Measurements from ENCODE around the gene TWSG1. TPM values are rescaled to one million over a fixed set of nuclear protein-coding genes. Genes with fewer than 3 reads are reported as not detected.

The TWSG1 gene
- polyA plus RNA-seq, 3 donors = 1.6 to 5.5 (median 3.9) TPM

- no peaks in the 10 kb centered on the region for H3K79me2 ChIP-seq (ENCODE audit: insufficient read depth, low read length)
- no peak overlapping the region for H3K4me3 Mint-ChIP-seq
- H3K36me3 ChIP-seq (replicated peaks in 1 of 2; ENCODE audit: control insufficient read depth in 1 of 2, insufficient read depth in 2 of 2, low read length in 2 of 2) = peaks cover 5 to 21% of the 10 kb centered on the region in 2 donors
- no peaks in the 10 kb centered on the region for H3K27me3 ChIP-seq (ENCODE audit: control insufficient read depth in 2 of 2, insufficient read depth in 2 of 2, low read length in 2 of 2)
- DNase-seq = no peak
- H3K4me2 ChIP-seq (replicated peaks; ENCODE audit: extremely low read depth, low read length, poor library complexity, severe bottlenecking) = no peak overlapping the region
- H3K9me3 ChIP-seq (replicated peaks in 1 of 2; ENCODE audit: control insufficient read depth in 1 of 2, insufficient read depth in 1 of 2, low read length in 2 of 2) = peaks cover 3 to 10% of the 10 kb centered on the region in 2 donors
- H3K27ac Mint-ChIP-seq = no peak overlapping the region
- peaks cover 9 to 19% of the 10 kb centered on the region in 2 donors for H3K36me3 Mint-ChIP-seq
- no peak overlapping the region for H3K4me3 ChIP-seq (replicated peaks in 1 of 3; ENCODE audit: low read depth in 2 of 3, low read length in 3 of 3)
- no peak overlapping the region for H3K9ac ChIP-seq (ENCODE audit: insufficient read depth, low read length, poor library complexity, severe bottlenecking)
- H3K27ac ChIP-seq (ENCODE audit: low read depth in 1 of 2, low read length in 2 of 2) = no peak overlapping the region
- no peak overlapping the region for H2AFZ ChIP-seq (ENCODE audit: insufficient read depth, low read depth, low read length, poor library complexity, severe bottlenecking)
- H4K20me1 ChIP-seq (ENCODE audit: insufficient read depth, low read length) = no peaks in the 10 kb centered on the region
- no peak for TF ChIP-seq CTCF (IDR thresholded peaks at IDR 0.05)
- H3K27me3 Mint-ChIP-seq (ENCODE audit: low read depth in 3 of 3) = no peaks in the 10 kb centered on the region
- peaks cover 3 to 20% (median 18%) of the 10 kb centered on the region in 7 donors for H3K9me3 Mint-ChIP-seq
- WGBS (ENCODE audit: insufficient coverage) = no CpG with 5 or more reads among the region's 7 CpGs
- no peaks in the 10 kb centered on the region for H3K4me1 Mint-ChIP-seq
- no peaks in the 10 kb centered on the region for H3K4me1 ChIP-seq (ENCODE audit: control insufficient read depth in 1 of 2, insufficient read depth in 2 of 2, low read length in 2 of 2)
- intact Hi-C loops (cut with micrococcal nuclease) = no loop called here
These were observed 47.5 kb upstream of the TWSG1 start for GRCh38 chr18:9287036-9287435.

- H3K27me3 Mint-ChIP-seq (ENCODE audit: low read depth in 3 of 3) = no peaks in the 10 kb centered on the region
- no peak overlapping the region for H3K27ac Mint-ChIP-seq
- no peaks in the 10 kb centered on the region for H3K36me3 ChIP-seq (replicated peaks in 1 of 2; ENCODE audit: control insufficient read depth in 1 of 2, insufficient read depth in 2 of 2, low read length in 2 of 2)
- H3K4me1 ChIP-seq (ENCODE audit: control insufficient read depth in 1 of 2, insufficient read depth in 2 of 2, low read length in 2 of 2) = no peaks in the 10 kb centered on the region
- H3K9me3 ChIP-seq (replicated peaks in 1 of 2; ENCODE audit: control insufficient read depth in 1 of 2, insufficient read depth in 1 of 2, low read length in 2 of 2) = peaks cover 24 to 25% of the 10 kb centered on the region in 2 donors
- H4K20me1 ChIP-seq (ENCODE audit: insufficient read depth, low read length) = no peaks in the 10 kb centered on the region
- no peaks in the 10 kb centered on the region for H3K4me1 Mint-ChIP-seq
- H2AFZ ChIP-seq (ENCODE audit: insufficient read depth, low read depth, low read length, poor library complexity, severe bottlenecking) = no peak overlapping the region
- no peak overlapping the region for H3K9ac ChIP-seq (ENCODE audit: insufficient read depth, low read length, poor library complexity, severe bottlenecking)
- intact Hi-C loops (cut with micrococcal nuclease) = no loop called here
- peaks cover 17 to 43% (median 40%) of the 10 kb centered on the region in 7 donors for H3K9me3 Mint-ChIP-seq
- no peak for TF ChIP-seq CTCF (IDR thresholded peaks at IDR 0.05)
- no peaks in the 10 kb centered on the region for H3K79me2 ChIP-seq (ENCODE audit: insufficient read depth, low read length)
- no peak for DNase-seq
- no peak overlapping the region for H3K4me2 ChIP-seq (replicated peaks; ENCODE audit: extremely low read depth, low read length, poor library complexity, severe bottlenecking)
- peaks cover 0 to 5% of the 10 kb centered on the region in 2 donors for H3K36me3 Mint-ChIP-seq
- H3K4me3 Mint-ChIP-seq = no peak overlapping the region
- no peak overlapping the region for H3K27ac ChIP-seq (ENCODE audit: low read depth in 1 of 2, low read length in 2 of 2)
- H3K27me3 ChIP-seq (ENCODE audit: control insufficient read depth in 2 of 2, insufficient read depth in 2 of 2, low read length in 2 of 2) = no peaks in the 10 kb centered on the region
- no peak overlapping the region for H3K4me3 ChIP-seq (replicated peaks in 1 of 3; ENCODE audit: low read depth in 2 of 3, low read length in 3 of 3)
These were observed 44.9 kb upstream of the TWSG1 start for GRCh38 chr18:9289698-9290097.

Measured in CD14-positive monocyte (primary cell).